A549 treated with Hydrocortisone at 1 μM for 4 hours (cell line): ENCODE data around the gene TOP1. TPM values are rescaled to one million over a fixed set of nuclear protein-coding genes. Genes with fewer than 3 reads are reported as not detected.

Experiments
- total RNA-seq: library from RNA; stranded (reverse); fragments of 200-300 nt; extraction: Qiagen RNA extraction; gene quantifications from 5 replicates; pipeline ENCODE4 v1.2.3, GENCODE V29; 2022

TOP1 gene
- total RNA-seq, result 163 to 264 TPM (median 189 TPM) in 5 replicates

GRCh38 chr20:41028359-41029149, at the start of gene TOP1:
Gene TOP1 (plus strand): TSS chr20:41028822. CDS start chr20:41029068, 246 bp downstream.

GRCh38 chr20:41136680-41137613, 108.3 kb downstream of the TOP1 start, which contains the start of gene PLCG1:
Gene PLCG1 (plus strand): TSS chr20:41137543. CDS start chr20:41137642, 99 bp downstream.

Other genes starting within 250 kb of the TOP1 start
- gene PLCG1, start 108.7 kb downstream of the TOP1 start, total RNA-seq, result 35.9 to 65.5 TPM (median 41.0 TPM) in 5 replicates